PC-9 (cell line): ENCODE data around the gene DPP10.

Source experiments
- CTCF ChIP-seq: fragments of 200-600 bp; sonication (generic); conservative IDR thresholded peaks from 2 replicates; pipeline ENCODE4 v1.6.1; 2017; ENCODE audit warnings: mixed run types, antibody characterized with exemption, mild to moderate bottlenecking, moderate library complexity
- EZH2 ChIP-seq: fragments of 200-600 bp; sonication (generic); IDR thresholded peaks from 2 replicates; pipeline ENCODE4 v1.8.0; 2017; ENCODE audit warnings: antibody characterized with exemption, low read depth

DNA sequence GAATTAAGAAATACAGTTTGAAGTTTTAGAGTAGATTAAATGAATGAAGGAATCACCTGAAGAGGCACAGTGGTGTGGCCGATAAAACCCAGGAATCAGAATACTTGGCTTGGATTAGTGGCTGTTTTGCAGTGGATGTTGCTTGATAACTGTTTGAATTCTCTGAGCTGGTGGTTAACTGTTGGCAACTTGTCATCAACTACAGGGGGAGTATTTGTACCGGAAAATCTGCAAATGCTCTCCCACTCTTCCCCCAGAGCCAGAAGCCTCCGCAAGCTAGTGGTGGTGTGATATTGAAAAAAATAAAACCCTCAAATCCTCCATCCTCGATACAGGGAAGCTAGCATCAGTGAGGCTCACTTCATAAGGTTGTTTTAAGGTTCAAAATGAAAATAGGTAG, 326.7 kb downstream of the DPP10 start:
- no peak for TF ChIP-seq EZH2
- TF ChIP-seq CTCF, result no peak
